K562 (cell line): ENCODE results near the gene TMEM131L. TPM values are rescaled to one million over a fixed set of nuclear protein-coding genes. Genes with fewer than 3 reads are reported as not detected.
A peak's percentile ranks its signal among the peaks of the same experiment; 100 is the strongest.

ENCODE experiments used
- BCLAF1 ChIP-seq, 2 experiments: fragments of 450-650 bp in 1 of 2; IDR thresholded peaks; 2 replicates each; pipeline ENCODE4 v1.6.1; 2011 to 2017; ENCODE audit warnings: low read depth in 2 of 2, antibody characterized with exemption in 1 of 2, borderline replicate concordance in 1 of 2, low read length in 1 of 2, mild to moderate bottlenecking in 1 of 2, mixed read lengths in 1 of 2; ENCODE audit not compliant: control insufficient read depth in 1 of 2
- CAMTA2 ChIP-seq: fragments of 250-450 bp; sonication (Bioruptor Pico); conservative IDR thresholded peaks from 2 replicates; pipeline ENCODE4 v1.5.1; 2022
- E2F3 ChIP-seq: fragments of 250-450 bp; sonication (Bioruptor Pico); IDR thresholded peaks from 2 replicates; pipeline ENCODE4 v1.4.0; 2020; ENCODE audit warnings: mild to moderate bottlenecking
- HOXB6 ChIP-seq: fragments of 250-450 bp; sonication (Bioruptor Pico); IDR thresholded peaks from 2 replicates; pipeline ENCODE4 v1.5.1; 2022; ENCODE audit warnings: mild to moderate bottlenecking, borderline replicate concordance
- KLF10 ChIP-seq: fragments of 250-450 bp; sonication (Bioruptor Pico); IDR thresholded peaks from 2 replicates; pipeline ENCODE4 v1.6.1; 2021; ENCODE audit warnings: matching md5 sums
- MEF2D ChIP-seq: conservative IDR thresholded peaks from 2 replicates; pipeline ENCODE4 v1.6.1; 2016; ENCODE audit warnings: low read depth, missing genetic modification characterization, missing compliant biosample characterization
- PHB ChIP-seq: fragments of 250-450 bp; sonication (Bioruptor Pico); IDR thresholded peaks from 2 replicates; pipeline ENCODE4 v1.5.0; 2021
- PHF8 ChIP-seq: fragments of 200-600 bp; sonication (generic); IDR thresholded peaks from 2 replicates; pipeline ENCODE4 v1.6.1; 2012; ENCODE audit warnings: mixed run types, mild to moderate bottlenecking, inconsistent platforms, low read length, moderate library complexity, borderline replicate concordance
- POLR2G ChIP-seq: fragments of 200-400 bp; formaldehyde crosslinking; IDR thresholded peaks from 2 replicates; pipeline ENCODE4 v1.6.1; 2017; ENCODE audit warnings: low read depth, mild to moderate bottlenecking, antibody characterized with exemption, low read length, moderate library complexity
- TARDBP ChIP-seq: fragments of 450-650 bp; IDR thresholded peaks from 2 replicates; pipeline ENCODE4 v1.6.1; 2016
- TCF3 ChIP-seq: sonication (generic); formaldehyde crosslinking; IDR thresholded peaks from 2 replicates; pipeline ENCODE4 v1.4.0; 2020; ENCODE audit warnings: mild to moderate bottlenecking, missing genetic modification reagents
- TFAP4 ChIP-seq: sonication (generic); formaldehyde crosslinking; IDR thresholded peaks from 2 replicates; pipeline ENCODE4 v1.8.0; 2022; ENCODE audit warnings: missing genetic modification reagents, mild to moderate bottlenecking, moderate library complexity, borderline replicate concordance
- ZNF217 ChIP-seq: sonication (generic); formaldehyde crosslinking; IDR thresholded peaks from 2 replicates; pipeline ENCODE4 v1.8.0; 2022; ENCODE audit warnings: mild to moderate bottlenecking, missing genetic modification reagents
- ZNF316 ChIP-seq: fragments of 450-650 bp; IDR thresholded peaks from 2 replicates; pipeline ENCODE4 v1.6.1; 2016
- ZNF41 ChIP-seq: fragments of 250-450 bp; sonication (Bioruptor Pico); conservative IDR thresholded peaks from 2 replicates; pipeline ENCODE4 v1.4.0; 2020; ENCODE audit warnings: mild to moderate bottlenecking
- ZNF57 ChIP-seq: fragments of 450-650 bp; formaldehyde crosslinking; IDR thresholded peaks from 2 replicates; pipeline ENCODE4 v1.4.0; 2020; ENCODE audit warnings: mild to moderate bottlenecking, moderate library complexity
- polyA plus RNA-seq, 8 experiments: library from polyadenylated mRNA; depleted of rRNA in 4 of 8; stranded (reverse) in 5 of 8; unstranded in 3 of 8; fragments of >200 nt; fragmentation: Nextera tagmentation in 2 of 8; fragmentation: Illumina TruSeq in 1 of 8; extraction: Ambion mirVana in 2 of 8; extraction: Trizol in 1 of 8; gene quantifications; 2 replicates each; pipeline versions ENCODE4 v1.2.1 to v1.2.3, GENCODE V29; 2011 to 2014; ENCODE audit warnings: inconsistent platforms in 1 of 8, missing spikeins in 1 of 8
- total RNA-seq, 7 experiments: library from RNA; depleted of rRNA in 6 of 7; stranded (reverse); fragments of >200 nt in 6 of 7; fragmentation: Illumina TruSeq in 2 of 7; extraction: Trizol in 2 of 7; gene quantifications; 2 replicates each; pipeline versions ENCODE4 v1.2.1 to v1.2.3, GENCODE V29; 2011 to 2021; ENCODE audit warnings: low replicate concordance in 1 of 7
- TF ChIP-seq, protein P1 (sequence below): fragments of 450-650 bp; IDR thresholded peaks from 2 replicates; pipeline ENCODE4 v1.6.1; 2016; ENCODE audit warnings: low read depth, mild to moderate bottlenecking, moderate library complexity
- TF ChIP-seq, protein P2 (sequence below), 2 experiments: fragments of 450-650 bp in 1 of 2; sonication (generic) in 1 of 2; formaldehyde crosslinking; conservative IDR thresholded peaks; 2 replicates each; pipeline versions ENCODE4 v1.4.0 to v1.8.1; 2020 to 2022; ENCODE audit warnings: mild to moderate bottlenecking in 1 of 2, missing genetic modification reagents in 1 of 2
- TF ChIP-seq, protein P3 (sequence below), 3 experiments: fragments of 200-800 bp in 1 of 3; fragments of 250-450 bp in 1 of 3; fragments of 450-650 bp in 1 of 3; sonication (Bioruptor Pico) in 1 of 3; sonication (Bioruptor generic) in 1 of 3; formaldehyde crosslinking in 1 of 3; IDR thresholded peaks; 2 replicates each; pipeline versions ENCODE4 v1.6.1 to v1.8.0; 2016 to 2022; ENCODE audit warnings: mild to moderate bottlenecking in 2 of 3, missing genetic modification characterization in 2 of 3, missing compliant biosample characterization in 1 of 3, moderate library complexity in 1 of 3

The TMEM131L gene
- total and polyA plus RNA-seq, 9 of the 15 experiments (the other 6 are each of a cell fraction or from before 2014, with no cell fraction given) = 1.2 to 20.8 (median 12.9) TPM

GRCh38 chr4:153528705-153529485 lies 62.7 kb downstream of the TMEM131L start (continued):
- TF ChIP-seq BCLAF1 (IDR thresholded peaks at IDR 0.05; ENCODE audit: borderline replicate concordance in 1 of 2, control insufficient read depth in 1 of 2, low read depth in 2 of 2, low read length in 1 of 2) (no peak), MEF2D (no peak), HOXB6 (no peak), ZNF41 (no peak), PHB (no peak), ZNF316 (no peak), CAMTA2 (CRISPR knock-in tag) (no peak), PHF8 (no peak), E2F3 (no peak), POLR2G (no peak), ZNF57 (CRISPR knock-in tag) (no peak), ZNF217 (CRISPR knock-in tag) (no peak), KLF10 (no peak), TCF3 (CRISPR knock-in tag) (peak; percentile 95), TFAP4 (CRISPR knock-in tag) (peak; percentile 32; the same call in 1 of the 2 replicates), TARDBP (no peak)
- TF ChIP-seq, protein P1, sequence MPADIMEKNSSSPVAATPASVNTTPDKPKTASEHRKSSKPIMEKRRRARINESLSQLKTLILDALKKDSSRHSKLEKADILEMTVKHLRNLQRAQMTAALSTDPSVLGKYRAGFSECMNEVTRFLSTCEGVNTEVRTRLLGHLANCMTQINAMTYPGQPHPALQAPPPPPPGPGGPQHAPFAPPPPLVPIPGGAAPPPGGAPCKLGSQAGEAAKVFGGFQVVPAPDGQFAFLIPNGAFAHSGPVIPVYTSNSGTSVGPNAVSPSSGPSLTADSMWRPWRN = no peak
- TF ChIP-seq, protein P2, sequence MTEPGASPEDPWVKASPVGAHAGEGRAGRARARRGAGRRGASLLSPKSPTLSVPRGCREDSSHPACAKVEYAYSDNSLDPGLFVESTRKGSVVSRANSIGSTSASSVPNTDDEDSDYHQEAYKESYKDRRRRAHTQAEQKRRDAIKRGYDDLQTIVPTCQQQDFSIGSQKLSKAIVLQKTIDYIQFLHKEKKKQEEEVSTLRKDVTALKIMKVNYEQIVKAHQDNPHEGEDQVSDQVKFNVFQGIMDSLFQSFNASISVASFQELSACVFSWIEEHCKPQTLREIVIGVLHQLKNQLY (CRISPR knock-in tag; conservative IDR thresholded peaks at IDR 0.05) = no peak
- TF ChIP-seq, protein P3, sequence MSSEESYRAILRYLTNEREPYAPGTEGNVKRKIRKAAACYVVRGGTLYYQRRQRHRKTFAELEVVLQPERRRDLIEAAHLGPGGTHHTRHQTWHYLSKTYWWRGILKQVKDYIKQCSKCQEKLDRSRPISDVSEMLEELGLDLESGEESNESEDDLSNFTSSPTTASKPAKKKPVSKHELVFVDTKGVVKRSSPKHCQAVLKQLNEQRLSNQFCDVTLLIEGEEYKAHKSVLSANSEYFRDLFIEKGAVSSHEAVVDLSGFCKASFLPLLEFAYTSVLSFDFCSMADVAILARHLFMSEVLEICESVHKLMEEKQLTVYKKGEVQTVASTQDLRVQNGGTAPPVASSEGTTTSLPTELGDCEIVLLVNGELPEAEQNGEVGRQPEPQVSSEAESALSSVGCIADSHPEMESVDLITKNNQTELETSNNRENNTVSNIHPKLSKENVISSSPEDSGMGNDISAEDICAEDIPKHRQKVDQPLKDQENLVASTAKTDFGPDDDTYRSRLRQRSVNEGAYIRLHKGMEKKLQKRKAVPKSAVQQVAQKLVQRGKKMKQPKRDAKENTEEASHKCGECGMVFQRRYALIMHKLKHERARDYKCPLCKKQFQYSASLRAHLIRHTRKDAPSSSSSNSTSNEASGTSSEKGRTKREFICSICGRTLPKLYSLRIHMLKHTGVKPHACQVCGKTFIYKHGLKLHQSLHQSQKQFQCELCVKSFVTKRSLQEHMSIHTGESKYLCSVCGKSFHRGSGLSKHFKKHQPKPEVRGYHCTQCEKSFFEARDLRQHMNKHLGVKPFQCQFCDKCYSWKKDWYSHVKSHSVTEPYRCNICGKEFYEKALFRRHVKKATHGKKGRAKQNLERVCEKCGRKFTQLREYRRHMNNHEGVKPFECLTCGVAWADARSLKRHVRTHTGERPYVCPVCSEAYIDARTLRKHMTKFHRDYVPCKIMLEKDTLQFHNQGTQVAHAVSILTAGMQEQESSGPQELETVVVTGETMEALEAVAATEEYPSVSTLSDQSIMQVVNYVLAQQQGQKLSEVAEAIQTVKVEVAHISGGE (CRISPR knock-in tag; IDR thresholded peaks at IDR 0.05) = peak in 1 of 3 experiments; percentile 54; a peak in 2 of 6 replicates
